ENCODE data around the gene KRT1. TPM values are rescaled to one million over a fixed set of nuclear protein-coding genes. Genes with fewer than 3 reads are reported as not detected.

The KRT1 gene
- total RNA-seq, 1 donor from 2014 or later = 9.2 TPM

- intact Hi-C loops (cut with micrococcal nuclease) = no loop called here
Observed at GRCh38 chr12:52641468-52641867, 38.7 kb downstream of the KRT1 start.

DNA sequence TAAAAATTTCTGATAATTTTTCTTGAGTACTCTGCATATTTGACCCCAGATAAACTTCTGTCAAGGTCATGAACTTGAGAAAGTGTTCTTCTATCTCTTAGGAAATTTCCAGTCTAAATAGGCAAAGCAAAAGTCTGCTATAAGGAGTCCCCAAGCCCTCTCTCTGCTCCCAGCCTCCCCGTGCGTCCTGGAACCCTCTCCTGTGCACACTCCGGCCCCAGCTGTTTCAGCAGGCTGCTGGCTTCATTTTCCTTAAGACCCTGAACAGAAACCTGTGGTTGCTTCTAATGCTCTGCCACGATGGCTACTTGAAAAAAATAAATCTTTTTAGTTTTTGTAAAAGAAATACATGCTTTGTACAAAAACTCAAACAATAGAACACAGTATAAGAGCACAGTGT, 42.9 kb downstream of the KRT1 start:
- intact Hi-C loops (cut with micrococcal nuclease) = no loop called here

DNA sequence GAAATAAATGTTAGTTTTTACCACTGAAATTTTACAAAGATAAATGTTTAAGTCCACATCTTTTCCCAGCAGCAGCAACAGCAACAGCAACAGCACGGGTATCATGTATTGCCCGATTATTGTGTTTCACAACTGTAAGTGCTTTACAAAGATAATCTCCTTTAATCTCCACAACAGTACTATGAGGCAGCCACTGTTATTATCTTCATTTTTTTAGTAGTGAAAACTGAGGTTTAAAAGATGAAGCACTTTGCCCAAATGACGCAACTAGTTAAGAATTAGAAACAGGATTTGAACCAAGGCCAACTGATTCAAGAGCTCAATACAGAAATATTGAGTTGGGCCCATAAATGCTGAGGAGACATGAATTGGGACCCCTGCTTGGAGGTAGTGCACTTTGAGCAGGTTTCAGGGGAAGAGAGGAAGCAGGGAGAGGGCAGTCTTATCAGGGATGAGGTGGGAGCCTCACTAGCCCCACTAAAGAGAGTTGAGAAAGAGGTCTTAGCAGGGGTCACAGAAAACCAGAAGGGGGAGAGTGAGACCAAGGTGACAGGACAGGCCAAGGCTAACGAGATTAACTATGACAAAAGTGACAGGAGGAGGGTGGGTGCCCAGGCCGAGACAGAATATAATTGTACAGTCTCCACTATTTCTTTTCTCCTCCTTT, 43.5 kb downstream of the KRT1 start:
- intact Hi-C loops (cut with micrococcal nuclease) = no loop called here

GRCh38 chr12:52636189-52636588, 44.0 kb downstream of the KRT1 start:
- intact Hi-C loops (cut with micrococcal nuclease) = no loop called here

- intact Hi-C loops (cut with micrococcal nuclease) = no loop called here
Observed at GRCh38 chr12:52634266-52635056, 45.7 kb downstream of the KRT1 start.

DNA sequence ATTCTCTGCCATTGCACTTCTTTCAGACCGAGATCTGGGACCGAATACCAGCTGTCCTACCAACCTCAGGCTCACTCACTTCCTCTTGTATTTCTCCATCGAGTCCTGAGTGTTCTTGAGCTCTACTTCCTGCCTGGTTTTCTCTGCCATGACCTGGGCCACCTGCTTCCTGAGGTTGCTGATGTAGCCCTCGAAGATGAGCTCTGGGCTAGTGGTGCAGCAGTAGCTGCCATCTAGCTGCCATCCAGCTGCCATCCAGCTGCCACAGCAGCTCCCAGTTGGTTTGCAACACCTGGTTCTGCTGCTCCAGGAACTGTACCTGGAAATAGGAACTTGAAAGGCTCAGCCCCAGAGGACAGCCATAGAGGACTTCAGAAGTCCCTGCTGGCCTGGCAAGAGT, 46.8 kb downstream of the KRT1 start:
- intact Hi-C loops (cut with micrococcal nuclease) = no loop called here

- intact Hi-C loops (cut with micrococcal nuclease) = no loop called here
Observed at GRCh38 chr12:52632656-52633055, 47.6 kb downstream of the KRT1 start.

DNA sequence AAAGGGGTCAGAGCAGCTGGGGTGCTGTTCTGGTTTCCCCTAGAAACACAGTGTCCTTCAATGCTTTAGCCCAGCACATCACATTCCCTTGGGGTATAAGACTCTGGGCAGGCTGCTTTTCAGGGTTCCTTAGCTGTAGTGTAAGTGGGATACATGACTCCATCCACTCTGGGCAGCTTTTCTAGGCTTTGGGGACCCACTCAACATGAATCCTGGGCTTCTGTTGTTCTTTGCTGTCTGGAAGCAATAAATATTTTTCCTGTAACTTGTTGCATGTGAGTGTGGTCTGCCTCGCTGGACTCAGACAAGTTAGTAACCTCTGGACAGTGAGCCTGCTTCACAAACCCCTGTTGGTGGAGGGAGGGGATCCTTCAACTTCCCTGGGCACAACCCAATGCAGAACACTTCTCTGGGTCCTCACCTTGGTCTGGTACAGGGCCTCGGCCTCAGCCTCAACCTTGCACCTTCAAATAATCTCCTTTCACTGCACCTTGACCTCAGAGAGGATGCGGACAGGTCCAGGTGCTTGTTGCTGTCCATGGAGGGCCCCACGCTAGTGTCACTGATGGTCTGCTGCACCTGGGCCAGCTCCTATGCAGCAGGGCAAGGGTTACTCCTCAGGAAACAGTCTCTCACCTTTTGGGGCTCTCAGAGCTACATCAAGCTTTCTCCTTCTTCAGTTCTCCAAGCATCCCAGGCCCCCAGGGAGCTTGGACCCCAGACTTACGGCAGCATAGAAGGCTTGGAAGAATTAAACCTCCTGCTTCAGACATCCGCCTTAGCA, 48.3 kb downstream of the KRT1 start:
- intact Hi-C loops (cut with micrococcal nuclease) = no loop called here

- intact Hi-C loops (cut with micrococcal nuclease) = no loop called here
Observed at GRCh38 chr12:52631264-52631663, 48.9 kb downstream of the KRT1 start.

GRCh38 chr12:52630599-52631200, 49.5 kb downstream of the KRT1 start:
- intact Hi-C loops (cut with micrococcal nuclease) = no loop called here

DNA sequence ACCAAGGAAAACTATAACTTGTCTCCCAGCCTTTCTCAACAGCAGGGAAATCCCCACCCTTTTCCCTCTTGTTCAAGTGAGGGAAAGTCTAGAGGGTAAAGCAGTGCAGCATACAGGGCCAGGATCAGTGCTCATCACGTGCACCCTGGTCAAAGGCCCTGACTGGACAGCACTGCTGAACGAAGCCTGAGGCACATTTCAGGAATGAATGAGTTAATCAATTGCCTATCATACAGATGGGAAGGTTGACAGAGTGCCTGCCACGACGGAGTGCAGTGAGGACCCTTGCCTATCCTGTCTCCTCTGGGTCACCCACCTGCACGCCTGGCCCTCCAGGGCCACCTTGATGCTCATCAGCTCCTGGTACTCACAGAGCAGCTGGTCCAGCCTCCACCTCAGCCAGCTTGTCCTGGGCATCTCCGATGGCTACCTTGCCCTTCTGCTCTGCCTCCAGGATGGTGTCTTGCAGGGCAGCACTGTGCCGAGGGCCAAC, 50.2 kb downstream of the KRT1 start:
- intact Hi-C loops (cut with micrococcal nuclease) = no loop called here

DNA sequence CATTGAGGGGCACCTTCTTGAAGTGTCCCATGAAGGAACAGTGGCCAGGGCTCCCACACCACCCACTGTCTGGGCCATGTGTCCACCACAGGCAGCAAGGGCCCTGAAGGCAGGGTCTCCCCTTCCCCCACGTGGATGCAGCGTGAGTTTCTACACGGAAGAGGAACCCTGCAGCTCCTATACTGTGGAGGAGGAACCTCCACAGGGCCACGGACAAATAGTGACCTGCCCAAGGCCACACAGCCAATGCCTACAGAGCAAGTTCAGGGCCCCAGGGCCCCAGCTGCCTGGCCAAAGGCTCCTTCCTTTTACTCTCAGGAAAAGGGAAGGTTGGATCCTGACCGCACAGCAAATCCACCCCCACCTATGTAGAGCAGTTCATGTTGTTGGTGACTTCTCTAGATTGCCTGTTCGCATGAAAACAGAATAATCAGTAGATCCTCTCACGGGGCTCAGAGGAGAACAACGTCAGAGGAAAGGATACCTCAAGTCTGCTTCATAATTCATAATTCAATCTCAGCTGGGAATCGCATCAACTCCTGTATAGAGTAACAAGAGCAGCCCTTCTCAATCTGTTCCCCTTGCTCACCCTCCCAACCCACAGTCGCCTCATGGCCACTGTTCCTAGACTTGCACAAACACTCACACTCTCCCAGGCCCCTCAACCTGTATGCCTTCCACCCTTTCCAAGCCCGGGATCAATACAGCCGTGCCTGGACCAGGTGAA, 50.8 kb downstream of the KRT1 start:
- intact Hi-C loops (cut with micrococcal nuclease) = no loop called here

DNA sequence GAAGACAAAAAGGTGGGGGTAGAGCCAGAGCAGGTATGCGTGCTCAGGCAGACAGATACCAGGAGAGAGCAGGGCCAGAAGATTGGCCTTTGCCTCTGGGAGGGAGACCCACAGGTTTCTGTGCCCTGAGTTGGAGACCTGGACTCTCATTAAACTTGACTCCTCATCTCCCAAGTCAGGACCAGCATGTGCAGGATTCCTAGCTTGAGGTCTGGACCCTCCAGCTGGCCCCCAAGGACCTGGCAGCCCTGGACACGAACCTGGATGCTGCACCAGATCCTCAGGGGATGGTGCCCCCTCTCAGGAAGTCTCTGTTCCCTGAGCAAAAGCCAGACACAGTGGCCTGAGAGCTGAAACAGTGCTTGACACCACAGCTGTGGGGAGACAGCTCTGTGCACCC, 51.4 kb downstream of the KRT1 start:
- intact Hi-C loops (cut with micrococcal nuclease) = no loop called here

DNA sequence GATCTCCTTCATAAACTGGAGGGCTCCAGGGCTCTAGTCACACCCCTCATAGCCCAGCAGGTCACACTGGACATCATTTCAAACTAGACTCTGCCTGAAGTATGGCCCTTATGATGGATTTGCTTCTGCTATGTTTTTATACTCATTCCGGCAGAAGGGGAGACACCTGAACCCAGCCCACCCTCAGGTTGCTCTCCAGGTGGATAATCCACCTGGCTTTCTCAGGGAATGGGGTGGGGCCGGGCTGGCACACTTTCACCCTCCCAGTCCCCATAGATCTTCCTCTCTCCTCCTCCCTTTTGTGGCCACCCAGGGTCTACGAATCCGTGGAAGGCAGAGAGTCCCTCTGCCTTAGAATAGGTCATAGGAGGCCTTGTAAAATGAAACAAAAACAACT, 52.1 kb downstream of the KRT1 start:
- intact Hi-C loops (cut with micrococcal nuclease) = no loop called here

GRCh38 chr12:52627395-52628110, 52.7 kb downstream of the KRT1 start:
- intact Hi-C loops (cut with micrococcal nuclease) = no loop called here

Other genes starting within 250 kb of the KRT1 start
- not detected in 2 replicates for gene KRT75, start 246.0 kb downstream of the KRT1 start, total RNA-seq
- gene KRT6B, start 228.3 kb downstream of the KRT1 start, total RNA-seq = not detected in 2 replicates
- not detected in 2 replicates for gene KRT6C, start 206.6 kb downstream of the KRT1 start, total RNA-seq
- not detected in 2 replicates for gene KRT6A, start 187.2 kb downstream of the KRT1 start, total RNA-seq
- gene KRT5, start 160.0 kb downstream of the KRT1 start, total RNA-seq = not detected in 2 replicates
- not detected in 2 replicates for gene KRT71, start 127.3 kb downstream of the KRT1 start, total RNA-seq
- not detected in 2 replicates for gene KRT74, start 106.6 kb downstream of the KRT1 start, total RNA-seq
- gene KRT72, start 78.9 kb downstream of the KRT1 start, total RNA-seq = 0.27 and 0.30 TPM in 2 replicates
- gene KRT73, start 61.8 kb downstream of the KRT1 start, total RNA-seq = 0.25 and 0.34 TPM in 2 replicates
- 0.07 and 0.09 TPM in 2 replicates for gene KRT2, start 28.2 kb downstream of the KRT1 start, total RNA-seq
- gene KRT77, start 23.1 kb upstream of the KRT1 start, total RNA-seq = not detected in 2 replicates
- not detected in 2 replicates for gene KRT76, start 96.9 kb upstream of the KRT1 start, total RNA-seq
- gene KRT3, start 115.7 kb upstream of the KRT1 start, total RNA-seq = not detected in 2 replicates
- gene KRT4, start 133.7 kb upstream of the KRT1 start, total RNA-seq = not detected in 2 replicates
- not detected in 2 replicates for gene KRT79, start 153.9 kb upstream of the KRT1 start, total RNA-seq
- not detected in 2 replicates for gene KRT78, start 168.6 kb upstream of the KRT1 start, total RNA-seq
- 0.39 TPM in 1 of 2 replicates, not detected in the other for gene KRT8, start 224.7 kb upstream of the KRT1 start, total RNA-seq